ENCODE results near the gene FLACC1.

DNA sequence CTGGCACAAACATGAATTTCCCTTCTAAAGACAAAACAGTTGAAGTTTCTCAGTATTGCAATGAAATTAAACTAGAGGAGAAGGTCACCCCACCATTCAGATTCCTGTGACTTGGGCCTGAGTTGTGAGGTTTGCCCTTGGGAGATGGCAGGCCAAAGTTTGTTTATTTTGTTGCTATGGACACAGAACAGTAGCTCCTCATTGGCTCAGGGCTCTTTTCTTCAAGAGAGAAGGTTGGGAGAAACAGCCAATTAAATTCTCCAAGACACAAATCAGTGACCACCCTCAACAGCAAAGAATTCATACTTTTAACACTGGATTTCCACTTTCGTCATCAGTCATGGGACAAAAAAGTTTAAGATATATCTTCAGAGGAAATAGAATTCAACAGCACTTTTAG lies at the start of gene FLACC1:
- TF ChIP-seq, protein P1, sequence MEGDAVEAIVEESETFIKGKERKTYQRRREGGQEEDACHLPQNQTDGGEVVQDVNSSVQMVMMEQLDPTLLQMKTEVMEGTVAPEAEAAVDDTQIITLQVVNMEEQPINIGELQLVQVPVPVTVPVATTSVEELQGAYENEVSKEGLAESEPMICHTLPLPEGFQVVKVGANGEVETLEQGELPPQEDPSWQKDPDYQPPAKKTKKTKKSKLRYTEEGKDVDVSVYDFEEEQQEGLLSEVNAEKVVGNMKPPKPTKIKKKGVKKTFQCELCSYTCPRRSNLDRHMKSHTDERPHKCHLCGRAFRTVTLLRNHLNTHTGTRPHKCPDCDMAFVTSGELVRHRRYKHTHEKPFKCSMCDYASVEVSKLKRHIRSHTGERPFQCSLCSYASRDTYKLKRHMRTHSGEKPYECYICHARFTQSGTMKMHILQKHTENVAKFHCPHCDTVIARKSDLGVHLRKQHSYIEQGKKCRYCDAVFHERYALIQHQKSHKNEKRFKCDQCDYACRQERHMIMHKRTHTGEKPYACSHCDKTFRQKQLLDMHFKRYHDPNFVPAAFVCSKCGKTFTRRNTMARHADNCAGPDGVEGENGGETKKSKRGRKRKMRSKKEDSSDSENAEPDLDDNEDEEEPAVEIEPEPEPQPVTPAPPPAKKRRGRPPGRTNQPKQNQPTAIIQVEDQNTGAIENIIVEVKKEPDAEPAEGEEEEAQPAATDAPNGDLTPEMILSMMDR (IDR thresholded peaks at IDR 0.05) = no peak
- peak in 1 of 4 donors; percentile 11 for TF ChIP-seq POLR2AphosphoS5 (IDR thresholded peaks at IDR 0.05)
- no peak for TF ChIP-seq POLR2A (IDR thresholded peaks at IDR 0.05)
- TF ChIP-seq EP300 (IDR thresholded peaks at IDR 0.05) = no peak
